Measurements from ENCODE around the gene IL17B. TPM values are rescaled to one million over a fixed set of nuclear protein-coding genes. Genes with fewer than 3 reads are reported as not detected.

Gene IL17B
- total and polyA plus RNA-seq, 2 donors (not counting 3 experiments of a cell fraction or from before 2014, with no cell fraction given) = not detected

GRCh38 chr5:149383399-149383798, 4.3 kb upstream of the IL17B start:
- Histone ChIP-seq H3K79me2 (ENCODE audit: control insufficient read depth, insufficient read depth, low read length) (no peaks in the 10 kb centered on the region), H2AFZ (ENCODE audit: low read depth, low read length) (no peak overlapping the region), H3K4me1 (ENCODE audit: control insufficient read depth, extremely low read depth, insufficient read depth, low read length) (no peaks in the 10 kb centered on the region), H3K27me3 (ENCODE audit: control insufficient read depth in 2 of 2, insufficient read depth in 2 of 2, low read length in 2 of 2) (no peaks in the 10 kb centered on the region), H3K4me3 (replicated peaks in 1 of 3; ENCODE audit: insufficient read depth in 1 of 3, low read depth in 1 of 3, low read length in 3 of 3) (no peak overlapping the region), H3K36me3 (ENCODE audit: control insufficient read depth in 2 of 2, extremely low read depth in 1 of 2, insufficient read depth in 2 of 2, low read length in 2 of 2) (no peaks in the 10 kb centered on the region), H3K4me2 (ENCODE audit: insufficient read depth, low read length) (no peak overlapping the region), H3K9ac (replicated peaks; ENCODE audit: extremely low read depth, insufficient read depth, low read length) (no peak overlapping the region), H3K9me1 (replicated peaks; ENCODE audit: control insufficient read depth, extremely low read depth, insufficient read depth, low read length) (no peaks in the 10 kb centered on the region), H4K20me1 (replicated peaks; ENCODE audit: control insufficient read depth, extremely low read depth, insufficient read depth, low read length) (no peaks in the 10 kb centered on the region), H3K9me3 (replicated peaks; ENCODE audit: control insufficient read depth, insufficient read depth, low read length) (no peaks in the 10 kb centered on the region), H3K27ac (ENCODE audit: insufficient read depth, low read depth, low read length) (no peak overlapping the region)
- BruUV-seq (replicated peaks) = no TSS peak
- TF ChIP-seq GATA2 (IDR thresholded peaks at IDR 0.05; ENCODE audit: insufficient read depth, insufficient read length, low read depth, low read length) (no peak), JUN (IDR thresholded peaks at IDR 0.05; ENCODE audit: borderline replicate concordance, insufficient read depth, insufficient read length, low read depth) (no peak), FOS (IDR thresholded peaks at IDR 0.05; ENCODE audit: borderline replicate concordance, insufficient read depth, low read length) (no peak), CTCF (IDR thresholded peaks at IDR 0.05; ENCODE audit: extremely low read depth in 1 of 2, insufficient read depth in 1 of 2, low read depth in 1 of 2, low read length in 2 of 2) (no peak)
- ChIA-PET POLR2A (no interaction called here), CTCF (interaction anchor here (0.6 to 4.5 kb wide), 7 partner anchors 11 to 235 kb away, joined by 3 to 79 read pairs (median 9); partner anchors contain the start of gene CSNK1A1)
- FAIRE-seq (no peak), DNase-seq (ENCODE audit: low read depth, low spot score) (no peak)
- dilution Hi-C loops (cut with MboI; ENCODE audit: extremely low pct_ligation_motif_present, low sequenced_read_pairs) (no loop called here), intact Hi-C loops (cut with micrococcal nuclease) (no loop called here)

Measured in endothelial cell of umbilical vein (primary cell).